ENCODE data around the gene PLCD1.

Gene PLCD1

GRCh38 chr3:38016847-38017444, 12.5 kb downstream of the PLCD1 start:
- no peak for DNase-seq (ENCODE audit: low read depth, low spot score)
- TF ChIP-seq CTCF (IDR thresholded peaks at IDR 0.05; ENCODE audit: low read depth, low read length), result no peak
- in situ Hi-C loops (cut with HindIII; ENCODE audit: low sequenced_read_pairs), result no loop called here
- no peak overlapping the region for H3K4me3 ChIP-seq (ENCODE audit: low read depth, low read length)

- DNase-seq (ENCODE audit: low read depth, low spot score), result no peak
- in situ Hi-C loops (cut with HindIII; ENCODE audit: low sequenced_read_pairs), result no loop called here
- H3K4me3 ChIP-seq (ENCODE audit: low read depth, low read length), result no peak overlapping the region
- no peak for TF ChIP-seq CTCF (IDR thresholded peaks at IDR 0.05; ENCODE audit: low read depth, low read length)
Measured at GRCh38 chr3:38016410-38016809, 13.0 kb downstream of the PLCD1 start.

GRCh38 chr3:38015984-38016383, 13.5 kb downstream of the PLCD1 start:
- TF ChIP-seq CTCF (IDR thresholded peaks at IDR 0.05; ENCODE audit: low read depth, low read length), result no peak
- H3K4me3 ChIP-seq (ENCODE audit: low read depth, low read length), result no peak overlapping the region
- in situ Hi-C loops (cut with HindIII; ENCODE audit: low sequenced_read_pairs), result no loop called here
- no peak for DNase-seq (ENCODE audit: low read depth, low spot score)

GRCh38 chr3:38015485-38015884, 14.0 kb downstream of the PLCD1 start:
- no peak overlapping the region for H3K4me3 ChIP-seq (ENCODE audit: low read depth, low read length)
- in situ Hi-C loops (cut with HindIII; ENCODE audit: low sequenced_read_pairs), result no loop called here
- no peak for DNase-seq (ENCODE audit: low read depth, low spot score)
- no peak for TF ChIP-seq CTCF (IDR thresholded peaks at IDR 0.05; ENCODE audit: low read depth, low read length)

GRCh38 chr3:38011111-38011510, 18.3 kb downstream of the PLCD1 start:
- TF ChIP-seq CTCF (IDR thresholded peaks at IDR 0.05; ENCODE audit: low read depth, low read length), result no peak
- in situ Hi-C loops (cut with HindIII; ENCODE audit: low sequenced_read_pairs), result no loop called here

GRCh38 chr3:38009807-38010591, 19.4 kb downstream of the PLCD1 start:
- DNase-seq (ENCODE audit: low read depth, low spot score), result no peak
- in situ Hi-C loops (cut with HindIII; ENCODE audit: low sequenced_read_pairs), result no loop called here
- no peak for TF ChIP-seq CTCF (IDR thresholded peaks at IDR 0.05; ENCODE audit: low read depth, low read length)
- no peak overlapping the region for H3K4me3 ChIP-seq (ENCODE audit: low read depth, low read length)

More at GRCh38 chr3:38011111-38011510, 18.3 kb downstream of the PLCD1 start:
- no peak overlapping the region for H3K4me3 ChIP-seq (ENCODE audit: low read depth, low read length)
- DNase-seq (ENCODE audit: low read depth, low spot score), result no peak
